Breast epithelium (tissue), 4 donors: ENCODE measurements around the gene GCDH. TPM values are rescaled to one million over a fixed set of nuclear protein-coding genes. Genes with fewer than 3 reads are reported as not detected.
"Not testable (repeated sequence)": the region's sequence is repeated elsewhere in the genome, so short reads cannot be mapped to it uniquely, and the experiment has no call there.

ENCODE experiments used
- DNase-seq, 2 donors: peaks; one replicate each; pipeline ENCODE4 v3.0.0-alpha.2; 2019; ENCODE audit warnings: low spot score in 2 of 2
- H3K27ac ChIP-seq, 2 donors: fragments of 200-600 bp; sonication (generic) in 1 of 2; one replicate each; pipeline ENCODE4 v1.5.1; 2016 to 2019; ENCODE audit warnings: mild to moderate bottlenecking in 1 of 2
- H3K27me3 ChIP-seq, 2 donors: fragments of 200-600 bp; sonication (generic) in 1 of 2; one replicate each; pipeline versions ENCODE4 v1.5.1 to v1.6.0; 2017 to 2019; ENCODE audit warnings: control low read depth in 1 of 2, mild to moderate bottlenecking in 1 of 2
- H3K36me3 ChIP-seq: fragments of 200-600 bp; one replicate; pipeline ENCODE4 v1.5.1; 2019
- H3K4me1 ChIP-seq, 2 donors: fragments of 200-600 bp; sonication (generic); one replicate each; pipeline ENCODE4 v1.5.1; 2016 to 2019; ENCODE audit warnings: control low read depth in 1 of 2
- H3K4me3 ChIP-seq, 3 donors: fragments of 200-600 bp; sonication (generic); 1 replicate in 2 of 3; 2 replicates in 1 of 3; pipeline ENCODE4 v1.5.1; 2016 to 2019; ENCODE audit warnings: mild to moderate bottlenecking in 3 of 3, moderate library complexity in 2 of 3
- H3K9me3 ChIP-seq, 2 donors: fragments of 200-600 bp; sonication (generic) in 1 of 2; one replicate each; pipeline ENCODE4 v1.5.1; 2016 to 2019; ENCODE audit warnings: control low read depth in 1 of 2
- POLR2A ChIP-seq: fragments of 450-650 bp; IDR thresholded peaks from one replicate; pipeline ENCODE4 v1.6.1; 2016; ENCODE audit warnings: antibody characterized with exemption, mild to moderate bottlenecking, moderate library complexity
- POLR2AphosphoS5 ChIP-seq, 3 donors: sonication (generic); formaldehyde crosslinking; IDR thresholded peaks; one replicate each; pipeline ENCODE4 v1.6.1; 2017; ENCODE audit warnings: antibody characterized with exemption in 3 of 3
- intact Hi-C: fragments of 100-400 bp; cut with DNase I; formaldehyde crosslinking; loops from one replicate; pipeline ENCODE4 v1.15.1; 2023; ENCODE audit warnings: low total_unique reads
- total RNA-seq, 3 donors: library from RNA; depleted of rRNA; stranded (reverse); fragments of >200 nt; gene quantifications; one replicate each; pipeline ENCODE4 v1.1.0, GENCODE V29; 2016
- TF ChIP-seq, protein P1 (sequence below), 3 donors: fragments of 450-650 bp; IDR thresholded peaks; one replicate each; pipeline ENCODE4 v1.5.1; 2016 to 2017; ENCODE audit warnings: antibody characterized with exemption in 3 of 3, mild to moderate bottlenecking in 3 of 3, moderate library complexity in 3 of 3

The GCDH gene
- total RNA-seq, 3 donors from 2014 or later = 39.2 to 72.8 (median 50.1) TPM

DNA sequence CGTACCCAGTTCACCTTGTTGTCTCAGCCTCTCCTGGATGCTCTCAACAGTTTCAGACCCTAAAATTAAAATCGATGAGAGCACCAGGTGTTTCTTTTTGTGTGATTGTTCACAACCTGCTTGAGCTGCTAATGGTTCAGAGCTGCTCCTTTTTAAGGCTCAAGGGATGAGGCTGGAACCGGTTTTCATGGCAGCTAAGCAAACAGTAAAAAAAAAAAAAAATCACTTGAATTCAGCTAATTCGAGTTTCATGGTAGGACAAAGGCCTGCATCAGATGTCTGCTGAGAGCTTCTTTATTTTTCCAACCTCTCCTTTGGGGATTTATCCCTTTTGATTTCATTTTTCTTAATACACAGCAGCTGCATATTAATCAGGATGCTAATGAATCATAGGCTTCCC is 21.6 kb downstream of the GCDH start:
- intact Hi-C loops = no loop called here
- no peak for TF ChIP-seq POLR2AphosphoS5 (IDR thresholded peaks at IDR 0.05)
- no peak for TF ChIP-seq POLR2A
- TF ChIP-seq, protein P1, sequence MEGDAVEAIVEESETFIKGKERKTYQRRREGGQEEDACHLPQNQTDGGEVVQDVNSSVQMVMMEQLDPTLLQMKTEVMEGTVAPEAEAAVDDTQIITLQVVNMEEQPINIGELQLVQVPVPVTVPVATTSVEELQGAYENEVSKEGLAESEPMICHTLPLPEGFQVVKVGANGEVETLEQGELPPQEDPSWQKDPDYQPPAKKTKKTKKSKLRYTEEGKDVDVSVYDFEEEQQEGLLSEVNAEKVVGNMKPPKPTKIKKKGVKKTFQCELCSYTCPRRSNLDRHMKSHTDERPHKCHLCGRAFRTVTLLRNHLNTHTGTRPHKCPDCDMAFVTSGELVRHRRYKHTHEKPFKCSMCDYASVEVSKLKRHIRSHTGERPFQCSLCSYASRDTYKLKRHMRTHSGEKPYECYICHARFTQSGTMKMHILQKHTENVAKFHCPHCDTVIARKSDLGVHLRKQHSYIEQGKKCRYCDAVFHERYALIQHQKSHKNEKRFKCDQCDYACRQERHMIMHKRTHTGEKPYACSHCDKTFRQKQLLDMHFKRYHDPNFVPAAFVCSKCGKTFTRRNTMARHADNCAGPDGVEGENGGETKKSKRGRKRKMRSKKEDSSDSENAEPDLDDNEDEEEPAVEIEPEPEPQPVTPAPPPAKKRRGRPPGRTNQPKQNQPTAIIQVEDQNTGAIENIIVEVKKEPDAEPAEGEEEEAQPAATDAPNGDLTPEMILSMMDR (IDR thresholded peaks at IDR 0.05) = no peak
- peaks cover 0 to 12% of the 10 kb centered on the region in 2 donors for H3K4me1 ChIP-seq
- H3K36me3 ChIP-seq = no peaks in the 10 kb centered on the region
- H3K4me3 ChIP-seq = peak overlapping the region in 2 of 3 donors; percentile 40 to 58
- H3K27ac ChIP-seq = peak overlapping the region; percentile 92 to 93
- H3K27me3 ChIP-seq = no peaks in the 10 kb centered on the region
- DNase-seq = no peak
- no peaks in the 10 kb centered on the region for H3K9me3 ChIP-seq

- intact Hi-C loops = no loop called here
- Histone ChIP-seq H3K4me1 (peaks cover 0 to 12% of the 10 kb centered on the region in 2 donors), H3K4me3 (peak overlapping the region in 2 of 3 donors; percentile 40 to 58), H3K36me3 (no peaks in the 10 kb centered on the region), H3K27ac (peak overlapping the region; percentile 92 to 93), H3K27me3 (no peaks in the 10 kb centered on the region), H3K9me3 (no peaks in the 10 kb centered on the region)
- TF ChIP-seq, protein P1 (IDR thresholded peaks at IDR 0.05) = no peak
- TF ChIP-seq POLR2AphosphoS5 (IDR thresholded peaks at IDR 0.05) = peak; percentile 30 to 55 (median 36)
- DNase-seq = peak; percentile 85 to 90
Observed at GRCh38 chr19:12913011-12913561, 22.1 kb downstream of the GCDH start.

GRCh38 chr19:12913851-12914690 is 23.1 kb downstream of the GCDH start:
- H3K4me1 ChIP-seq = peaks cover 0 to 12% of the 10 kb centered on the region in 2 donors
- TF ChIP-seq POLR2AphosphoS5 (IDR thresholded peaks at IDR 0.05) (peak in 2 of 3 donors; percentile 8 to 44), POLR2A (no peak)
- TF ChIP-seq, protein P1 (IDR thresholded peaks at IDR 0.05) = no peak
- H3K27me3 ChIP-seq = no peaks in the 10 kb centered on the region
- no peaks in the 10 kb centered on the region for H3K9me3 ChIP-seq
- H3K36me3 ChIP-seq = no peaks in the 10 kb centered on the region
- DNase-seq = peak in 1 of 2 donors; percentile 65
- intact Hi-C loops = no loop called here
- H3K27ac ChIP-seq = peak overlapping the region; percentile 92 to 93
- peak overlapping the region in 2 of 3 donors; percentile 34 to 40 for H3K4me3 ChIP-seq

- intact Hi-C loops, H3K27ac ChIP-seq, H3K36me3 ChIP-seq, H3K9me3 ChIP-seq, H3K27me3 ChIP-seq, DNase-seq, H3K4me3 ChIP-seq: not testable (repeated sequence)
- peaks cover 0 to 12% of the 10 kb centered on the region in 2 donors for H3K4me1 ChIP-seq
Observed at GRCh38 chr19:12915860-12916259, 24.9 kb downstream of the GCDH start.

- intact Hi-C loops = no loop called here
- Histone ChIP-seq H3K27me3 (no peaks in the 10 kb centered on the region), H3K4me3 (no peak overlapping the region), H3K4me1 (peaks cover 0 to 12% of the 10 kb centered on the region in 2 donors), H3K36me3 (no peaks in the 10 kb centered on the region), H3K9me3 (no peaks in the 10 kb centered on the region), H3K27ac (no peak overlapping the region)
- DNase-seq = no peak
- TF ChIP-seq POLR2A = no peak
- TF ChIP-seq, protein P1 (IDR thresholded peaks at IDR 0.05) = no peak
- no peak for TF ChIP-seq POLR2AphosphoS5 (IDR thresholded peaks at IDR 0.05)
Observed at GRCh38 chr19:12918253-12918652, 27.3 kb downstream of the GCDH start.
